GM20431 (cell line): ENCODE data around the gene LRRC71.

Source experiments
- in situ Hi-C: fragments of 300-500 bp; cut with MseI, MboI; formaldehyde crosslinking; loops from one replicate; pipeline ENCODE4 v1.15.0; 2020; ENCODE audit warnings: low sequenced_read_pairs; ENCODE audit not compliant: unreplicated experiment

Gene LRRC71

DNA sequence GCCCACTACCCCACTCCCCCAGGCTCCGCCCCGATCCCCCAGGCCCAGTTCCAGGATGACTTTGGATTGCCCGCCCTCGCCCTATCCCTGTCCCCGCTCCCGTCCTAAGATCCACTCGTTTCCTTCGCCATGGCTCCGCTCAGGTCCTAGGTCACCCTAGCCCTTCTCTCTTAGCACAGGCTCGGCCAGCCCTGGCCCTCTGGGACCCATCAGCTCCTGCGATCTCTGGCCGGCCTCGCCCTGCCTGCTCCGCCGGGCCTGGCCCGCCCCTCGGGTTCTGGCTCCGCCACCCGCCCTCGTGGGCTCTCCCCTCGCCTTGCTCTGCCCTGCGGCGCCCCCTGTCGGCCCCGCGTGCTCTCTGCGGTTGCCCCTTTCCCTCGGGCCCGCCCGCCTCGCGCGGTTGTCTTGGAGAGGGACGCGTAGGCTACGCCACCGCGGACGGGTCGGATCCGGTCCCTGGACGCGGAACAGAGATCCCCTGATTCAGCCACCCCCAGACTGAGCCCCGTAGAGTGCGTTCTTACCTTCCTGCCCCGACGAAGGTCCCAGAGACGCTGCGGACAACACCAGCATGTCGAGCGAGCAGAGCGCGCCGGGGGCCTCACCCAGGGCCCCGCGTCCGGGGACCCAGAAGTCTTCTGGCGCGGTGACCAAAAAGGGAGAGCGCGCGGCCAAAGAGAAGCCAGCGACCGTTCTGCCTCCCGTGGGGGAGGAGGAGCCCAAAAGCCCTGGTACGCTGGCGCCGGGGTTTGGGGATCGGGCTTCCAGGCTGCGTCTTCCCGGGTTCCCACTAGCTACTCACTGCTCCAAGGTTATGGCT is at the start of gene LRRC71:
LRRC71 (plus strand) TSS at position 400 of the 820 bp plus-strand sequence; CDS start at position 572, 172 bp downstream.
- in situ Hi-C loops, result no loop called here

DNA sequence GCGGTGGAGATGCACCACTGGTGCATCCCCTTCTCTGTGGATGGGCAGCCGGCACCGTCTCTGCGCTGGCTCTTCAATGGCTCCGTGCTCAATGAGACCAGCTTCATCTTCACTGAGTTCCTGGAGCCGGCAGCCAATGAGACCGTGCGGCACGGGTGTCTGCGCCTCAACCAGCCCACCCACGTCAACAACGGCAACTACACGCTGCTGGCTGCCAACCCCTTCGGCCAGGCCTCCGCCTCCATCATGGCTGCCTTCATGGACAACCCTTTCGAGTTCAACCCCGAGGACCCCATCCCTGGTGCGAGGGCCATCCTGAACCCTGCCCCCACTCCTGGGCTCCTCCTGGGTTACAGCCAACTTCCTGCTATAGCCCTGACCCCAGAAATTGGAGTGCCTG is 46.8 kb upstream of the LRRC71 start:
- in situ Hi-C loops, result no loop called here

DNA sequence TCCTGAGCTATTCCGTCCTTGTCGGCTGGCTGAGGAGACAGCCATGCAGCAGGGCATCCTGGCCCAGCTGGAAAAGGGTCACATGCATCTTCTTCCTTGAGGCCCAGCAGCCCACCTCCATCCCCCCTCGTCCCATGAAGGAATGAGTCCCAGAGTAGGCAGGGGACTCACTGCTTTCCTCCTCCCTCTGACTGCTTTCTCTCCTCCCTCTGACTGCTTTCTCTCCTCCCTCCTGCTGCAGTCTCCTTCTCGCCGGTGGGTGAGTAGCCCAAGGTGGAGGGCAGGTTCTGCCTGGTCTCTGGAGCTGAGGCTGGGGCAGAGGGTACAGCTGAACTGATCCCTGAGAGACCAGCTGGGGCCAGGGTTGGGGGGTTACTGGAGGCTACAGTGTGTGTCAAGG is 46.3 kb upstream of the LRRC71 start:
- in situ Hi-C loops, result no loop called here

DNA sequence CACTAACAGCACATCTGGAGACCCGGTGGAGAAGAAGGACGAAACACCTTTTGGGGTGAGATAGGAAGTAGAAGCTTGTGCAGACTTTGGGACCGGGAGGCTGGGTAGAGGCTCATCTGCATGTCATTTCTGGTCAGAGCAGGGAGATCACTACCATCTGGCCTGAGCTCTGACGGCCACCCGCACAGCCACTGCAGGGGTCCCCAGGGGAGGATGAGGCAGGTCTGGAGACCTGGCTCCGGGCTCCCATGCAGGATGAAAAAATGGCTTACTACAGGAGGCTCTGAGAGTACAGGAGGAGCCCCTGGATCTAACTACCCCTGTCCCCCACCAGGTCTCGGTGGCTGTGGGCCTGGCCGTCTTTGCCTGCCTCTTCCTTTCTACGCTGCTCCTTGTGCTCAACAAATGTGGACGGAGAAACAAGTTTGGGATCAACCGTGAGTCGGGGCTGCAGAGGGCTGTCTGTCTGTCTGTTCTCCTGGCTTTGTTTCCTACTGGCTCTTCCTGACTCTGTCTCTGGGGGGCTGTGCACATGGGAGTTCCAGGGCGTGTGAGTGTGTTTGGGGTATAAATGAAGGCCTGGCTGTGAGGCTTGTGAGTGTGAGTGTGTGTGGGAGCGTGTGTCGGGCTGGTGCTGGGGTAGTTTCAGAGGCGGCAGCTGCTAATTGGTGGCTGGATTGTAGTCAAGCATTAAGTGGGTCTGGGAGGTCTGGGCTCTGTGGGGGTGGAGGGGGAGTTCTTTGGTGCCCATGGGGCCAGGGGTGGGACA is 45.7 kb upstream of the LRRC71 start:
- in situ Hi-C loops, result no loop called here

DNA sequence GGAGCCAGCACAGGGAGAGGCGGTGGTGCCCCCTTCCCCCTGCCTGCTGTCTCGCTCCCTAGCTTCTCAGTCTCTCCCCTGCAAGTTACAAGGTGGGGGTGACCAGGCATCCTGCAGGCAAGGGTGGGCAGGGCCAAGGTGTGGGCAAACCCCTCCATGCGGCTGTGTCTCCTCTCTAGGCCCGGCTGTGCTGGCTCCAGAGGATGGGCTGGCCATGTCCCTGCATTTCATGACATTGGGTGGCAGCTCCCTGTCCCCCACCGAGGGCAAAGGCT is 45.2 kb upstream of the LRRC71 start:
- in situ Hi-C loops, result no loop called here

DNA sequence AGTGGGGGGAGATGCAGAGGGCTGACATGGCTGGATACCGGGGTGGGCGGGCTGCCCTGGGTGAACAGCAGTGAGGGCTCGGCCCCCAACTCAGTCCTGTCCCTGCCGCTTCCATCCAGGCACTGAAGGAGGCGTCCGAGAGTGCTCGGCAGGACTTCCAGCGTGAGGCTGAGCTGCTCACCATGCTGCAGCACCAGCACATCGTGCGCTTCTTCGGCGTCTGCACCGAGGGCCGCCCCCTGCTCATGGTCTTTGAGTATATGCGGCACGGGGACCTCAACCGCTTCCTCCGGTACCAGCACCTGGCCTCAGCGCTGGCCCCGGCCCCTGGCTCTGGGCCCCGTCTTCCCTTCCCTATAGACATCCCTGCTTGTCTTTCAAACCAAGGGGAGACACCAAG is 44.2 kb upstream of the LRRC71 start:
- in situ Hi-C loops, result no loop called here

DNA sequence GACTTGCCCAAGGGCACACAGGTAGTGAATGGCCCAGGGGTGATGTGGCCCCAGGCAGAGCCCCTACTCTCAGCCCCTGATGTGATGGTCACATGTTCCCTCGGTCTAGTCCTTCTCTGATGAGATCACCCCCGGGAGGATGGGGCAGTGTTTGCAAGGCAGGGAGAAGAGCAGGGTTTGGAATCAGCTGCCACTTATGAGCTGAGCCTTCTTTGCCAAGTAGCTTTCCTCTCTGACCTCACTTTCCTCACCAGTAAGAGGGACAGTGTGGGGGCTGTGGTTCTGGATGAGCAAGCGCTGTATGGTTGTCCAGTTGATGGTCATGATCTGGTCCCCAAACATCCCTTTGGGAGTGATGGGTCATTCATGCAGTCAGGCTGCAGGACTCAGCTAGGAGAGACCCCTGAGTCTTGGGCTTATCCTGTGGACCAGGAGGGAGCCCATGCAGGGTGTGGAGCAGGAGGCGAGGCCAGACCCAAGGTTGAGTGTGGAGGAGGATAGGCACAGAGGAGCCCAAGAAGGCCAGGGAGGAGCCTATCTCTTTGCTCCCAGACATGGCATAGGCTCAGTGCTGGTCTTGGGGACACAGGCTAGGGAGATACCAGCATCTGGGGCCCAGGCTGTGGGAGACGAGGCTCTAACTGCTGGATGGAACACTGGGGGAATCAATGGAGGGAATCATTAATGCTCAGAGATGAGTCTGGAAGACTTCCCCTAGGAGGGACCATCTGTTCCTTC is 42.8 kb upstream of the LRRC71 start:
- in situ Hi-C loops, result no loop called here

DNA sequence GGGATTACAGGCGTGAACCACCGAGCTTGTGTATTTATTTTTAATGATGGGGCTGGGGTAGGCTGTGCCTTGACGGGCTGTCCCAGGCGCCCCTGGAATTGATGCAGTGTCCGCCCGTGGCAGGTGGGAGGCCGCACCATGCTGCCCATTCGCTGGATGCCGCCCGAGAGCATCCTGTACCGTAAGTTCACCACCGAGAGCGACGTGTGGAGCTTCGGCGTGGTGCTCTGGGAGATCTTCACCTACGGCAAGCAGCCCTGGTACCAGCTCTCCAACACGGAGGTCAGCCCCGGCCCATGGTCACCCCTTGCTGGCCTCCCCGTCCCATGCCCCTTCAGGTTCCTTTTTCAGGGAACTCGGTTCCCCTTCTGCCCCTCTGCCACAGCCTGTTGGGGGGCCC is 40.6 kb upstream of the LRRC71 start:
- in situ Hi-C loops, result no loop called here

DNA sequence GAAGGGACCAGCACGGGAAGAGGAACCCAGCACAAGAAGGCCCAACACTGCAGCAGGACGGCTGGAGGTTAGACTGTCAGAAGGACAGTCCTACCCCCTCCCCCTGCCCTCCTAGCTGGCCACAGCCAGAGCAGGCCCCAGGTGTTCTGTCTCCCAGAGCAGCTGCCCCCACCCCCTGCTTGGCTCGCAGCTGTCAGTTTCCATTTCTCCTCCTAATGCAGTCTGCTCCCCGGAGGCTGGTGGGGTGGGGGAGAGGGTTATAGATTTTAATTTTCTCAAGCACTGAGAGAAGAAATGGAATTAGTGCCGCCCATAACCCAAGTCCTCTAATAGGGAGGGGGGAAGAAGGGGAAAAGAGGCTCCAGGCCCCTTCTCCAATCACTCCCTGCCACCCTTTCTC is 40.0 kb upstream of the LRRC71 start:
- in situ Hi-C loops, result no loop called here

DNA sequence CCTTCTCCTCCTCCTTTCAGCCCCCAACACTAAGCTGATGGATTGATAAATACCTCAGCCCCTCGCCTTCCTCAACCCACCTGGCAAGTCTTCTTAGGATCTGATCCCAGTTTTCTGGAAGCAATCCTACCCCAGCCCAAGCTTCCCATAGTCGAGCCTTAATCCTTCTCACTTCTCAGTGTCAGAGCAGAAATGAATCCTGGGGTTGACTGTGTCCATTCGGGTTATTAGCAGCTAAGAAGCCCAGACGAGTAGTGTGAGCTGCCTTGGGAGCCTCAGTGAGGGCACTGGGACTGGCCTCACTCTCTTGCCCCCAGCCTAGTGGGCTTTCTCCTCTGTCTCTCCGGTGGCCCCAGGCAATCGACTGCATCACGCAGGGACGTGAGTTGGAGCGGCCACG is 39.3 kb upstream of the LRRC71 start:
- in situ Hi-C loops, result no loop called here

DNA sequence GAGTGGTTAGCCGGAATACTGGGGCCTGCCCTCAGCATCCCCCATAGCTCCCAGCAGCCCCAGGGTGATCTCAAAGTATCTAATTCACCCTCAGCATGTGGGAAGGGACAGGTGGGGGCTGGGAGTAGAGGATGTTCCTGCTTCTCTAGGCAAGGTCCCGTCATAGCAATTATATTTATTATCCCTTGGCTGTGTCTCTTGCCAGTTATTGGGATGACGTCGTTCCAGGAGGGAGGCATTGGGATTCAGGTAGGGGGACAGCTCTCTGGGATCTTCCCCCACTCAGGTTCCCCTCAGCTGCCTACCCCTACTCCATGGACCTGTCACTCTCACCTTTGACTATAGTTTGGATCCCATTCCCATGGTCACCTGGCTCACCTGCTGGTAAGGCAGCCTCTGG is 38.8 kb upstream of the LRRC71 start:
- in situ Hi-C loops, result no loop called here

DNA sequence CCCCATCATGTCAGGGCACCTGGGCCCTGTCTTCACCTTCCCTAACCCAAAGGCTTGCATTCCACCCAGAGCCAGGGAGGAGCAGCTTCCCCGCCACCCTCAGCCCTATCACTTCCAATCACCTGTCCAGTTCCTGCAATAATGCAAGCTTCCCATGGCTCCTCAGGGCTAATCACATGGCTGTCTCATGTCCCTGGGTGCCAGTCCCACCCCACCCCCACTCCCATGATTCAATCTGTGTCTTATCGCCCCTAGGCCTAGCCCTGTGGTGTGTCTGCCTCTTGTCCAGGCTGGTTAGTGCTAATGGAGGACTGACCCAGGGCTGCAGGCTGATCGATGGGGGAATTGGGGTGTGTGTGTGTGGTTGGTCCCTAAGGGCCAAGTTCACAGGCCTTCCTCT is 37.9 kb upstream of the LRRC71 start:
- in situ Hi-C loops, result no loop called here

DNA sequence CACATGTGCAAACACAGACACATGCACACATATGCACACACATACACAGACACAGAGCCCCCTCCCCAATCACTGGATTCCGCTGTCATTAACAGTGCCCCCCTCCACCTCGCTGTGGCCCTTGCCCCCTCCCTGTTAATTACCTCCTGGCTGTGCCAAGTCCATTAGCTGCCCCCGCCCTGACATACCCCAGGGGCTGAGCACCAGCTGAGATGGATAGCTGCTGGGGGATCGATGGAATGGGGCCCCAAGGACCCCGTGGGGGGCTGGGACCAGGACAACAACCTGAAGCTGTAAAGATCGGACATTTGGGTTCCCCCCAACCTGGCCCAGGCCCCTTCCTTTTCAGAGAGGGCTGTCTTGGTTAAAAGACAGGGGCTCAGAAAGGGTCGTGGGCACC is 36.5 kb upstream of the LRRC71 start:
- in situ Hi-C loops, result no loop called here

DNA sequence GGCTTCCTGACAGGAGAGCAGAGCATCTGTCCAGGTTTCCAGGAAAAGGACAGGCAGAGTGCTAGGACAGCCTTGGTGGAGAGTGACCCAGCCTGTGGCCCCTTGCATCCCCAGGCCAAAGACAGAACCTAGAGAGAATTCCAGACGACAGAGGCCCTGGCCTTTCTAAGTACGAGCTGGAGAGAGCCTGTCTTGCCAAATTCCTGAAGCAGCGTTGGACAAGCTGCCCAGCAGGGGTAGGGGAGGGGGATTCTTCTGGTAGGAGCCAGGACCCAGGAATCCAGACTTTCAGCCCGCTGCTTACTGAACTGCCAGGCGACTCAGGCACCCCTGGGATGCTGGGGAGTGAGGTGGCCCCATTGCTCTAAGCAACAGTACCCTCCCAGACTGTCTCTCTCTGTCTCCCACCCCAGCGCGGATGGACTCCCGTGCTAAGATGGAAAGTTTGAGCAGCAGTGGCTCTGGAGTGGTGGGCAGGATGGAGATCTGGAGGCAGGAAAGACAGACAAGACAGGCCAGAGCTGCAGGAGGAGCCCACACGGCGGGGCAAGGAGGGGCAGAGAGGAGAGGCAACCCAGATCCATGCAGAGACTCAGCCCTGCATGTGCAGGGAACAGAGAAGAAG is 35.8 kb upstream of the LRRC71 start:
- in situ Hi-C loops, result no loop called here

DNA sequence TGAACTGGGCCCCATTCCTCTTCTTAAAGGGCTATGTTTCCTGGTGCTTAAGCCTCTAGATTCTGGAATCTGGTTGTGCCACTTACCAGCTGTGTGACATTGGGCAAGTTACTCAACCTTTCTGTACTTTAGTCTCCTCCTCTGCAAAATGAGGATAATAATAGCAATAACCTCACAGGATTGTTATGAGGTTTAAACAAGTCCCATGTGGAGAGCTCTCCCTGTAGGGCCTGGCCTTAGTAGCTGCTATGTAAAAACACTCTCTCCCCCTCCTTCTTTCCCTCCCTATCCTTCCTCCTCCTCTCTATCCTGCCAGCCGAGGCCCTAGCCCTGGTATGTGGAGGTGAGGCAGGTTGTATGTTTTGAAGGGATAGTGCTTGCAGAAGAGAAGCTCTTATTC is 35.1 kb upstream of the LRRC71 start:
- in situ Hi-C loops, result no loop called here

DNA sequence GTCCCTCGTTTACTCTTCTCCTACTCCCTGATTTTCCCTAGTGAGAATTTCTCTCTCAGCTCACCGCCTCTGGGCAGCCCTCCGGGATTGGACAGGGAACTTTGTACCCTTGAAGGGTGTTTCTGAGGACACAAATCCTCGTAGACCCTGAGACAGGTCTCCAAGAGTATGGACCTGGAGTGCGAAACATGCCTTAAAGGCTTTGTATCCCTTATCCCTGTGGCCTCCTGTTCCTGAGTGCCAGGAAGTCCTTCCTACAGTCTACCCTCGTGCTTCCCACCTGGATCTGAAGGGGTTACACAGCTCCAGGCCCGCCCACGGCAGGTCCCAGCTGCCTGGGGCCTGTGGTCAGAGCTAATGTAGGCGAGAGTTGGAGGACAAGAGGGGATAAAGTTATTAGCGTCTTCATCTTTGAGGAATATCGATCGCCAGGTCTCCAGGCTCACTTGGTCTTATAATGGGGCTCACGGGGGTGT is 34.5 kb upstream of the LRRC71 start:
- in situ Hi-C loops, result no loop called here

DNA sequence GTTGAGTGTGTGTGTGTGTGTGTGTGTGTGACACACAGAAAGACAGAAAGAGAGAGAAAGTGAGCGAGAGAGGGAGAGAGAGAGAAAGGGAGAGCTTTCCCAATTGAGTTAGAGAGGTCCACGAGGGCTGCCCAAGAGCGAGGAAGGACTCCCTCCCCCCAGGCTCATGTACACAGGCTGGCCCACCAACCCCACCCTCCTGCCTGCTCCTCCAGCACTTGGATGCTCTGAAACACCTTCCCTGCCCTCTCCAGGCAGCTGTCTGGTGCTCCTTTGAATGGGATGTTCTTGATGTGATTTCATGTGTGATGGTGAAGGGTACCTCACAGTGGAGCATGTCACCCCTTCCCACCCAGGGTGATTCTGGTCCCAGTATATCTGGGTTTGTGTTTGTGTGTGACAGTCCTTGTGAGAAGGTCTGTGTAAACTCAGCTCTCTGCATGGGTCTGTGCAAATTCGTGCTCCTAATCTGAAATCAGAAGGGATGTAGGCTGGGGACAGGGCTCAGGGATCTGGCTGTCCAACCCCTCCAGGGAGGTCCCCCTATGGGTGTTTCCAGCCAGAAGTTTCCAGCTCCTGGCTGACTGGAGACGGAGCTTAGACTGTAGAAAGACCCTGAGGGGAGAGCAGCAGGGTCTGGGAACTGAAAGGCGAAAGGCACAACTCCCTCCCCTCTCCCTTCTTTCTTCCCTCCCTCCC is 33.7 kb upstream of the LRRC71 start:
- in situ Hi-C loops, result no loop called here

DNA sequence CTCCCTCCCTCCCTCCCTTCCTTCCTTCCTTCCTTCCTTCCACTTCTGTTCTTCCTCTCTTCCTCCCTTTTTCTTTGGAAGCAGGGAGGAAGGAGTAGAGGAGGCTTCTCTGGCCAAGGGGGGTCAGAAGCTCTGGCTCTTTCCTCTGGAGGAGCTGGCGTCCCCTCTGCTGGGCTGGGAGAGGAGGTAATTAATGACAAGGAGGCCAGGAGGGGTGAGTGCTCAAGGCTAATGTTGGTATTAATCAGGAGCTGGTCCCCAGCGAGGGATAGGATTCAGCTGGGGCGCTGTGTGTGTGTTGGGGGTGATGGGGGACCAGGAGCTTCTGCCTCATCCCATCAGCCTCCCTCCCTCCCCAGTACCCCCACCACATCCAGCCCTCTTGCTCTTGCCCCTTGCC is 33.1 kb upstream of the LRRC71 start:
- in situ Hi-C loops, result no loop called here

DNA sequence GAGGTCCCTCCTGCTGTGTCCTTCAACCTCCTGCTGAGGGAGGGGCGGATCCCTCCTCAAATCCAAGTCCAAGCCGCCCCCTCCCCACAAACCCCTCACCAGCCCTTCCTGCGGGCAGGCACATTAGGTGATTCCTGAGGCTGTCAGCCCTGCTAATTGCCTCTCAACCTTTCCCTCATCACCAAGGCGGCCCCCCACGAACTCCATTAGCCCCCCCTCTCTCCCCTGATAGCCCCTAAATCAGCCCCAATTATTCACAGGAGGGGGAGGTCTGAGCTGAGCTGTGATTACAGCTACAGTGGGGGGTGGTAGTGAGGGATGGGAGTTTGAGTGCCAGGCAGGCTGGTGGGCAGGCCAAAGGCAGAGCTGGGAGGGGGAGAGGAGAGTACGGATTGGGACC is 32.7 kb upstream of the LRRC71 start:
- in situ Hi-C loops, result no loop called here
